Measurements from ENCODE around the gene SV2C.
A peak's percentile ranks its signal among the peaks of the same experiment; 100 is the strongest.

Gene SV2C

DNA sequence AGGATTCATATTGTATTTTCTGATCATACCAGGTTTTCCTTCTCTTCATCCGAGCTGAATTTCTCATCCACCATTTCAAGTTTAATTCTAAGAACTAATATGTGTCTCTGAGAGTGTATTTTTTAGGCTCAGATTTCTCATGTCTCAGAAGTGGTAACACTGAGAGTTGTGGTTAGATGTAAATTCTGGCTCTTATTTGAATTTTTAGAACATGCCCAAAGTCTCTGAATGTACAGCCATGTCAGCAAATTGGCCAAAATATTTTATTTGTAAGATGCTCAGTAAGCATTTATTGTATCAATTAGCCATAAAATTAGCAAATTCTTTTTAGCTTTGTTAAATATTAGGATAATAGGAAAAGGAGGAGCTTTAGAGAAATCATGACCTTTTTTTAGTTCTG is 16.6 kb downstream of the SV2C start:
- no peak for DNase-seq

DNA sequence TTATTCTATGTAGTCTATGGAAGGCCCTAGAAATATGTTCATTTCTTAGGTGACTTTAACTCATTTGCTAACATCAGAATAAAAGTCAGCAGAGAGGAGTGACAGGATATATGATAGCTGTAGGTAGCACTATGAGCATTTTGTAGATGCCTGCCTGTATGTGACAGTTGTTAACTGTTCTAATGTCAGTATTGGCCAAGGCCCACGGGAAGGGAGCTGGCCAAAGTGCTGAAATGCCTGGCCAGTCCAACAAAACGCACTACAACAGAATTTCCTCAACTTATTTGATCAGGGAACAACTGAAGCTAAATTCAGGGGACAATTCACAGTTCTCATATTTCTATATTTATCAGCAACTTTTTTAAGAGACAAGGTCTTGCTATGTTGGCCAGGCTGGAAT is 20.8 kb downstream of the SV2C start:
- DNase-seq, result peak in 1 of 56 donors; percentile 7

DNA sequence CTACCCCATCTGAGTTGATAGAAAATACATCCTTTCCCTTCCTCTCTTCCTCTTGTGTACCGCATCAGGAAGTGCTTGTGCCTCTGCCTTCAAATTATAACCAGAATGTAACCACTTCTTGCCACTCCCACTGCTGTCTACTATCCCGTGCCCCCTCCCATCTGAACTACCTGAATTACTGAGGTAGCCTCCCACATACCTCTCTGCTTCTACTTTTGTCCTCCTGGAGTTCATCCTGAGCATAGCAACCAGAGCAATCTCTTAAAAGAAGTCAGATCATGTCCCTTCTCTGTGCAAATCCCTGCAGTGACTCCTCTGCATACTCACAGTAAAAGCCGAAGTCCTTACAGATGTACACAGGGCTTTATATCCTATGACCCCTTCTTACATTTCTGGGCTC is 23.0 kb downstream of the SV2C start:
- no peak for DNase-seq

DNA sequence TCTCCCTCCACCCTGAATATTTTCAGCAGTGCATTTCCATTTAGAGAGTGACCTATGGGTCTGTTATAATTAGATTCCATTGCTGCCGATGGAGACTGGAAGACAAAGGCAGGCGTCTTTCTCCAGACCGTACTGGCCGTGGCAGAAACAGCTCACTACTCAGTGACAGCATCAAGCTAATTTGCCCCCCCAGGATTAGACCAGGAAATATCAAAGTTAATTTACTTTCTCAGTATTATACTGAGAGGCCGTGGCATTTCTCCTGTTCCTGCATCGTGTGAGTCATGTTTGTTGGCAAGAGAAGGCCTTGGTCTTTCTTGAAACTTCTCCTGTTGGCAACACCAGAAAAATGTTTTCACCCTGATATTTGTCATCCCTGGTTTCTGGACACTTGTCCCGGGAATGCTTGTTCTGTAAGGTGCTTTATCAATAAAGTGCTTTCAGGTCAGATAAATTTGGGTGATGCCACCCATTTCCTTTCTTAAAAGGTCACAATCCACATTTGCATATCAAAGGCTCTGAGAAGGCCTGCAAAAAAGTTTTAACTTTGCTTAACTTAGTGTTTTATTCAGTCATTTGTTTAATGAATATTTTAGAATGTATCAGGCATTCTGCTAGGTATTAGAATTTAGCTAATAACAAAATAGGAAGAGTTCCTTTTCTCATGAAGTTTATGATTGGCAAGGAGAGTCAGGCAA is 28.4 kb downstream of the SV2C start:
- no peak for DNase-seq

DNA sequence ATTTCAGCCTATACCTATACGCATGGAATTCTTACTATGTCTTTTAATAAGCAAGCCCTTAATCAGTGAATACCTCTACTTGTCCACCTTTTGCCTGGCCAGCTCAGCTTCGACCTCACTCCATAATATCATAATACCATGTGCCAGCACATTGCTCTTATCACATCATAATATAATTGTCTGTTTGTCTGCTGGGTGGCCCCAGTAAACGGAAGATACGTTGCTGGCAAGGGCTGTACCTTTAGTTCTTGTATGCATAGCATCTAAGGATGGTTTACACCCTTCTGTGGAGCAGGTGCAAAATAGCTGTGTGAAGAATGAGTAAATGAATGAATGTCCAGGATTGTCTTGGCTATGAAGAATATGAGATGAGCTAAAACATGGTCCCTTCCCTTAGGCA is 29.9 kb downstream of the SV2C start:
- no peak for DNase-seq

DNA sequence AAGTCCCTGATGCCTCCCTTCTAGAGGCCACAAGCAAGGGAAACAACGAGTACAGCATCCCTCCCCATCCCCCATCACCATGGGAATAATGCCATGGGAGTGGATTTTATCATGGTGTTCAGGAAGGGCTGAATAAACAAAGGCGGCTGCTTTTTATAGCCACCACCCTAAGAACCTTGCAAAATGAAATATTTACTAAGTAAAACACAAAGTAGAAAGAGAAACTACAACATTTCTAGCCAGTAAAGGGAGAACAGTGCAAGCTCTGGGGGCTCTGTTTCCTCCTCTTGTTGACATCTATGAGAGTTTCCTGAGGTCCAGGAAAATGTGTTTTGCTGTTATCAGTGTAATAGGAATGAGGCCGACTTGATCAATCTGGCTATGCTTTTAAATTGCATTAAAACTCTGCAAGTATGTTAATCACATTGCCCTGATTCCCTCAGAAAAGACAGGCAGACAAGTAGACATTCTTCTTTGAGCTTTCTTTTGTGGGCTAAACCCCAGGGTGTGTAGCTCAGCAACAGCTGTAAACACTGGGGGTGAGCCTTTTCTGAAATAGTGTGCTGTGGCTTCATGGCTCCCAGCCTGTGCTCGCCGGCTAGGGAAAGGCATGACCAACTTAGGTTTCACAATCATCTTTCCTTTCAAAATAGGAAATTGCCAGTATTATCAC is 31.1 kb downstream of the SV2C start:
- DNase-seq, result no peak

DNA sequence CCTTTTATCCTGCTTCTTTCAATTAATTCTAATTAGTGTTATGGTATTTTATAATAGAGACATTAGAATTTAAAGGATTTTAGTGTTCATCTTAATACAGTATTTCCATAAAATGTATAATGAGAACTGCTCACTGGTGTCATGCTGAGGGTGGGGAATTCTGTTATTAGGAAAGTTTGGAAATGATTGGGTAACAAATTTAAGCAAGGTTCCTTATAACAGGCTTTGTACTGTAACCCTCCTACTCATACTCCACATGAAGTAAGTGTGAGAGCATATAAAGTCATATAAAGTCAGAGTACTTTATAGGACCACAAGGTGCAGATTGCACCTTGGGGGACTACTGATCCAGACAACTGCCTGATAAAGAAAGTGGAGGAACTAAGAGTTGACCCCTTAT is 42.2 kb downstream of the SV2C start:
- no peak for DNase-seq

DNA sequence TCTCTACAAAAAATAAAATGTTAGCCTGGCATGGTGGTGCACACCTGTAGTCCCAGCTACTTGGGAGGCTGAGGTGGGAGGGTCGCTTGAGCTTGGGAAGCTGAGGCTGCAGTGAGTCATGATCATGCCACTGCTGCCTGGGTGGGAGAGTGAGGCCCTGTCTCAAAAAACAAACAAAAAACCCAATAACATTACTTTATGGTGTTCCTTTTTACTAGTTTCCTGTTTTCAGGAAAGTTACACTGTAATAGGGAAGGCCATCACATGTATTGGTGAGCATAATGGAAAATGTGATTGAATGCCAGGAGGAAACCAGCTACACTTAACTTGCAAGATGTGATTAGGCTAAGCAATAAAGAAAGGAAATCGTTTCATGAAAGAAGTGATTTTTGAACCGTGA is 42.7 kb downstream of the SV2C start:
- DNase-seq, result no peak

DNA sequence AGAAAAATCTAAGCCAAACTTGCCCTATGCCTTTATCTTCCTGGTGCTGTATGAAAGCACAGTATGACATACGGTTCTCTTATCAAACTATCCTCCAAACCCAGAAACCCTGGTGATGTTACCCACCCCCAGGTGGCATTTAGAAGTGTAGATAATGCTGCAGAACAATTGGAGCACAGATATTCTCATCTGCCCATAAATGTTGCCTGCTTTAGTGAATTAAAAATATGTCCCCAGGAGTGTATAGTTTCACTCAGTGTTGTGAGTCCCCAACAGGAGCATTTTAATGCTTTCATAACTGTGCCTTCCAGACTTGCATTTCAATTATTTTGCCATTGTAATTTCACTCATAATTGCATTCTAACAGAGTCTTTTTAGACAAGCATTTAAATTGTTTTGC is 50.8 kb downstream of the SV2C start:
- DNase-seq, result no peak

DNA sequence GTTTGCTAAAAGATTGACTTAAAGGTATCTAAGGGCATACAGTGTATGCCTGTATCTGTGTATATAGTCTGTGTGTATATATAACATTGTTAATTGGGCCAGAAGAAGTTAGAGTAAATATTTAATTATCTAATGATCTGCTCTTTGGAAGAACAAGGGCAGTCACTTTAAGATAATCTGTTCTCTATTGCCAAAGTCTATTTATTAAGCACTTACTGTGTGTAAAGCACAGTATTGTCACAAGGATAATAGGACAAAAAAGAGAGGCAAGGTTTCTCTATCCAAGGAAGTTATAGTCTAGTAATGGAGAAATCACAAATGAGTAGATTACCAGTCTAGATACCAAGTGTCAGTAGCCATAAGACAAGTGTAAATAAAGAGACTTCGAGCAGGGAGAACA is 51.5 kb downstream of the SV2C start:
- DNase-seq, result no peak

DNA sequence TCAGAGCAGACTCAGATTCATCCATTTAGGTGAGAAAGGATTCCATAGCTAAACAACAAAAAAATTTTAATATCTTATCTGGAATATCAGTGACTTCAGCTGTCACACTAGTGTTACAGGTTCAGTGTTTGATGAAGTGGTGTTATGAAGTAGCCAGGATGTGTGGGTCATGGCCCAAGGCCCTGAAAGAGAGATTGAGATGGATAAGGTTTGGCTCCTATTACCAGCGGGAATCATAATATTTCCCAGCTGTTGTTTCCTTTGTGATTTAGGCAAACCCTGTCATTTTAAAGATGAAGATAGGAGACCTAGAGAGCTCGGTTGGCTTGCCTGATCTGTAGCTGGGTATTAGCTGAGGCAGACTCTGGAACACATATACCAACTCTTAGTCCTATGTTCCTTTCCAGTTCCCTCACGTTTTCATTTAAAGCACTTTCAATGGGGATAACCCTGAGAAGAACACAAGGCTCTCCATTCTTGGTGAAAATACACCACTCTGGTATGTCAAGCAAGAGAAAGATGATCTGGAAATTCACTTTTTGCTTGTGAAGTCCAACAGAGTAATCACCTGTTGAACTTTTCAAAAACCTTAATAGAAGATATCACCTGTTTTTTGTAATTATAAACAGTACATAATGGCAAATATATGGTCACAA is 54.8 kb downstream of the SV2C start:
- DNase-seq, result no peak

DNA sequence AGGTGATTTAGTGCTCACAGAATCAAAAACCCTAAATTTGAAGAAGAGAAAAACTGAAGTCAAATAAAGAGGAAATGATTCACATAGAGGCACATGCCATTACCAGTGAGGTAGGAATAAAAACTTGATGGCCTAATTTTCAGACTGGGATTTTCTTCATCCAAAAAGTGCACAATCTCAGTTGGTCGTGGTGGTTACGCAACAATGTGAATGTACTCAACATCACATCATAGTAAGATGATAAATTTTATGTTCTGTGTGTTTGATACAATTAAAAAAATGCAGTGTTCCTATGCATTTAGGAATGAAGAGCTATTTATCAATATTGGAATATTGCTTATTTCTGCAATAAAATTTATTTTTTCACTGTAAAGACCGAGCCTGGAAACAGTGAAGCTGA is 60.7 kb downstream of the SV2C start:
- DNase-seq, result no peak

DNA sequence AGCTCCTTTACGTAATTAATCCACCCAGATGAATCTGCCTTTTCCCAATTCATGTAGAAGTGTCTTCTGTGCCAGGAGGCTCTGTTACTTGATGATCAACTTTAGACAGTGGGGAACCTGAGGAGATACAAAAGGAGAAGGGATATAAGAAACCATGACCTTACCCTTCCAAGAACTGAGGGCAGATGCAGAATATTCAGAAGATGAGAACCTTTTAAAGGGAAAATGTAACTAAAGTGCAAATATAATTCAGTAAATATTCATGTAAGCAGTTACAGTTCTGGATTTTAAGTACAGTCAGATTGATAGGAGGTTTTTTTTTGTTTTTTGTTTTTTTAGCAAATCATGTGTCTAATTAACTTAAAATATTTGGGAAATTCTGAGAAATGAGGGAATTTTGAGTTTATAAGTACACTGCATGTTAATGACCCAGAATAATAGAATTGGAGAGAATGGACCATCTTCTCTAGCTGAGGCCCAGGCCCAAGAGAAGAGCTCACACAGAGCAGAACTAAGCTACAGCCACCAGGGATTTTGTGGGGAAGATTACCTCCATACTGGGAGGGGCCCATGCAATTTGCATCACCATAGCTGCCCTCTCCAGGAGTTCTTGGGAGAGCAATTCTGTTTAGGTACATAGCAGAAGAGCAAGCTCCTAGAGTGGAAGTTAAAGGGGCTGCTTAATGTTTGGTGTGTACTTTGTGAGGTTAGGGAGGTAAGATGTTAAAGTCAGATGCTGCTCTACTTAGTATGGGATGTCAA is 61.5 kb downstream of the SV2C start:
- DNase-seq, result no peak

DNA sequence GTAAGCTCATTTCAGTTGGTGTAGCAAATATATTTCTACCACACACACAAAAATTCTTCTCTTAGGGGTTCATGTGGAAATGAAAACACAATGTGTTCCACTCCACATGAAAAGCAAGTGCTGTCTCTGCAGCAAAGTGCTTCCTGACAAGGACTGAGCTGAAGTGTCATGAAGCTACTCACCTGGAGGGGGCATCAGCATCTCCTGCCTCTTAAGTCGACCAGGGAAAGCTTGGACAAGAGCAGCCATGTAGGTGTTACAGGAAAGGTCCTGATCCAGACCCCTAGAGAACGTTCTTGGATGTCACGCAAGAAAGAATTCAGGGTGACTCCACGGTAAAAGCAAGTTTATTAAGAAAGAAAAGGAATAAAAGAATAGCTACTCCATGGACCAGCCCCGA is 62.8 kb downstream of the SV2C start:
- DNase-seq, result no peak

DNA sequence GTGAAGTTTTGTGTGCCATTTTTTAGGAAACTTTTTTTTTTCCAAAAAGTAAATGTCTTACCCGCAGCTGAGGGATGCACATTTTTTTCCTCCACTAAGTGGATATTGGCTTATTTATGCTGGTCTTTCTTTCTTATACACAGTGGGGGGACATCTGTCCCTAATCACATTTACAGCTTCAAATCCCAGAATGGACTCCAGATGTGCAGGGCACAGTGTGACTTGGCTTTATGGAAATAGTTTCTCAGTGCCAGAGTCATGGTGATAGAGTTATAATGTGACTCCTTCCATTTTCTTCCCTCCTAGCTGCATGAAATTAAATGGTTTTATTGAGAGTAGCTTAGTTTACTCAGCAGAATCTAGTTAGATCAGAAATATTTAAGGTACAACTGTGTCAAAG is 66.5 kb downstream of the SV2C start:
- no peak for DNase-seq

DNA sequence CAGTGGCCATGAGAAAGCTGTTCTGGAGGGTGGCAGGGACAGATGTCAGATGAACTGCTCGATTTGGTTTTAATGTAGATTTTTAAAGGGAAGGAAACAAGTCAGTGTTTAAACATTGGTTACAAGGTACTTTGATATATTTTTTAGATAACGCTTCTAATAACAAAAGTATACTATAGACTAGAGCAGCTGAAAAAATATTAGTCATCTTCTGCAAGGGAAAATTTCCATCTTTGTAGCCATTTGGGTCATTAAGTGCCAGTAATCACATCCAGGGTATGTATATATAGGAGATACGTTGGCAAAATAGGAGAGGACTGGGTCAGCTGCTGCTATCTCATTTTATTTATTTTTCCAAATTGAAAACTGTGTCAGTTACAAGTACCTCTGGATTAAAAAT is 69.0 kb downstream of the SV2C start:
- no peak for DNase-seq

DNA sequence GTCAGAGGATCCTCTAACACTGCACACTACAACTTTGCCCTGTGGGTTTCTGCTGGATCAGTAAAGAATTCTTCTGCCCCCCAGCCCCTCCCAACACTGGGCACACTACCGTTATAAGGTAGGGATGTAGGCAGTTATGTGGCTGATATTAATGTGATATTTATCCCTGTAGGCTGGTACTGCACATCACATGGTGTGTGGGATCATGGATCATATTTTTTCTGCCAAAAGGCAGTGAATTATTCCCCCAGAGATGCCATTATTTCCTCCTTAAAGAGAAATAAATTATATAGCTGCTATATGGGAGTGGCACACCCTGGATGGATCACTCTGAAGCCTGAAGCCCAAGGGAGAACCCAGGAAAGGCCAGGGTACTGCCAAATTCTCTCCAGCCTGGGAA is 69.5 kb downstream of the SV2C start:
- DNase-seq, result no peak

DNA sequence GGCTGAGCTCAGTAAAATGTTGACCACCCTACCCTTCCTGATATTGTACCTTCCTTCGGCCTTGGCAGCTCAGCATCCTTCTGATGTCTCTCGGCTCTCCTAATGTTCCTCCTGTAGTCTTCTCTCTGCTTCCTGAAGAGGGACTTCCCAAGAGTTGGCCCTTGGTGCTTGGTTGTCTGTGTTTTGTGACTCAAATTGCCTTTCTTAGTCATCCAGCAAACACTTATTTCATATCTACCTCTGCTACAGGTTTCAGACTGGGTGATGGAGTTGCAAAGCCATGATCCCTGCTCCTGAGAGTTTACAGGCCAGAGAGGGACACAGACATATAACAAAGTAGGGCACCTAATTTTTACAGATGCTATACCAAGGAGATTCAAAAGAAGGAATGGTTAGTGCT is 70.1 kb downstream of the SV2C start:
- DNase-seq, result no peak

DNA sequence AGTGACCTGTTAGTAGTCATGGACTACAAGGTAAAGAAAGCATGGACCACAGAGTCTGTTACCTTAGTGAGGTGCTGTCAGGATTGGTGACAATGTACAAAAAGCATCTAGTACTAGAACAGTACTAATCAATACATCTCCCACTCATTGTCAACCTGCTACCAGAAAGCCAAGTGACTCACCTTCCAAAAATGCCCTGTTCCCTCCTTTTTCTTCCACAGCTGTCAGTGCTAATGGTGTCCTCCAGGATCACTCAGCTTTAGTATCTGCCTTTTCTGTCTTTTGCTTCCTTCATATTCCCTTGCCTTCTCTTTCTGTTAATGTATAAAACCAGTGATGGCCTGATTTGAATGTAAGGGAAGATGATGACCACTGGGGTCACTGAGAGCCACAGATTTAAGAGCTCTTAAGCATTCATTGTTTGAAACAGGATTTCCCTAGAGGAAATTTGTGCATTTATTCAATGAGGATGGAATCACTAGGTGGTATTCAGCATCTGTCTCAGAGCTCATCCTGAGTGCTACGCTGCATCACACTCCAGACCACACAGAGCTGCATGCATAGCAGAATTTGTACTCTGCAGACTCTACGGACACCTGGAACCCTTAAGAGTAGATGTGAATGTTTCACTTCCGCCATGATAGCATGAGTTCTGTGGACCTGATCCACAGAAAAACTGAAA is 71.0 kb downstream of the SV2C start:
- no peak for DNase-seq

DNA sequence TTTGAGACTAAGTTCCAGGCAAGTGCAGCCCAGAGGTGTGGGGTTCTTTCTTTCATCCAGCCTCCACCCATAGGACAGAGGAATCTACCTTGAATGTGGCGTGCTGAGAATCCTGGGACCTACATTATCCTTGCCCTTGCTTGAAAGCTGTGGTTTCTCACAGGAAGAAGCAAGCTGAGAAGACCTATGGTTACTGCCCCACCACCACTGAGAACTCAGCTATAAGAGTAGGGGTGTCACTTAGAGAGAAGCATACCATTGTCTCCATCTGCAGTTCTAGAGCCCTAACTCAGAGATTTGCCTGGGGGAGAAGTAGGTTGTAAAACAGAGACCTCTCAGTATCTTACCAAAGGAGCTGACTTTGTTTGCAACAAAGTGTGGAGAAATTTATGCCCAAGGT is 72.4 kb downstream of the SV2C start:
- no peak for DNase-seq

DNA sequence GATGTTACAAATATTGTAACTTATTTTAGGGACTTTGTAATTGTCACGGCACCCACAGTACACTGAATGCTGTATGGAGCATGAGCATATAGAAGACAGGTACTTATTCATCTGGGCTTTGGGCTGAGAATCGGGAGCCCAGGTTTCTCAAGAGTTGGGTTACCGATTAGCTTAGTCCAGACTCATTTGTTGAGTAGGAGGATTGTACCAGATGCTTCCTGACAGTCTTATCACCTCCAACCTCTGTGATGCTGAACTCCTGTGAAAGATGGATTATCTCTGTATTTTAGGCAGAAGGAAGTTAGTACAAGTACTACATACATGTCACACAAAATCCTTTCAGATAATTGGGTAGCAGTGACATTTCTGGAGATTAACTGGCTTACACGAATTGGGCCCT is 79.2 kb downstream of the SV2C start:
- DNase-seq, result no peak
